NCI-H748 (cell line): Measurements from ENCODE around the gene TMEM60.
"Not testable (repeated sequence)": the region's sequence is repeated elsewhere in the genome, so short reads cannot be mapped to it uniquely, and the experiment has no call there.

Source experiments
- DNase-seq: peaks from one replicate; lab custom pipeline; 2025; ENCODE audit not compliant: unreplicated experiment; lab: John Stamatoyannopoulos, UW

TMEM60 gene, protein sequence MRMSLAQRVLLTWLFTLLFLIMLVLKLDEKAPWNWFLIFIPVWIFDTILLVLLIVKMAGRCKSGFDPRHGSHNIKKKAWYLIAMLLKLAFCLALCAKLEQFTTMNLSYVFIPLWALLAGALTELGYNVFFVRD

DNA sequence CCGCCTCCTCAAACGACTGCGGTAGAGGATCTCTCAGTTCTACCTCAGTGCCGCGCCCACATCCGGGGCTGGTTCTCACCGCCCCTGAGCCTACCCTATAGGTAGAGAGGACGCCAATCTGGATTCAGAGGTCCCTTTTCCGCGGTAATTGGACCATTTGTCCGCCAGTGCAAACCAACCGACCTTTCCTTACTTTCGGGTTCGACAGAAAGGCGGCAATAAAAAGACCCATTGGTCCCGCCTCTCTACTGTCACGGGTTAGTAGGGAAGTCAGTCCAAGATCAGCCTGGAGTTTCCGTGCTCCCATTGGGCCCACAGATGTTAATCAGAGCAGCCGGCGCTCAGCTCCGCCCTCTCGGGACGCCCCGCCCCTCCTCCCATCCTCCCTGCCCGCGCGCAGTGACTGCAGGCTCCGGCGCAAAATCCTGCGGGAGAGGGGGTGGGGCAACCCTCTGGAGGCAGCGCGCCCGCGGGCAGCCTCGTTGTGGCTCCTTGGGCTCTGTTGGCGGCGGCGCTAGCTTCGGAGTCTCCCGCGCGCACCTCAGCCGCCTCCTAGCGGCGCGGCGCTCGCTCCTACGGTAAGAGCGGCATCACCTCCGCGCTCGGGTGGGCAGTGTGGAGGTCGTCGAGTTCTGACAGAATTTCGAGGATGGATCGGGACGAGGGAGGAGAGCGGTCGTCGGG lies at the start of gene TMEM60, which contains the start of gene PHTF2:
TSS of gene TMEM60 (minus strand) at position 41 of the 684 bp plus-strand sequence. CDS start 4,061 bp downstream, outside the sequence.
TSS of gene PHTF2 (plus strand) at position 380 of the 684 bp plus-strand sequence.
- DNase-seq, result peak; percentile 100

DNA sequence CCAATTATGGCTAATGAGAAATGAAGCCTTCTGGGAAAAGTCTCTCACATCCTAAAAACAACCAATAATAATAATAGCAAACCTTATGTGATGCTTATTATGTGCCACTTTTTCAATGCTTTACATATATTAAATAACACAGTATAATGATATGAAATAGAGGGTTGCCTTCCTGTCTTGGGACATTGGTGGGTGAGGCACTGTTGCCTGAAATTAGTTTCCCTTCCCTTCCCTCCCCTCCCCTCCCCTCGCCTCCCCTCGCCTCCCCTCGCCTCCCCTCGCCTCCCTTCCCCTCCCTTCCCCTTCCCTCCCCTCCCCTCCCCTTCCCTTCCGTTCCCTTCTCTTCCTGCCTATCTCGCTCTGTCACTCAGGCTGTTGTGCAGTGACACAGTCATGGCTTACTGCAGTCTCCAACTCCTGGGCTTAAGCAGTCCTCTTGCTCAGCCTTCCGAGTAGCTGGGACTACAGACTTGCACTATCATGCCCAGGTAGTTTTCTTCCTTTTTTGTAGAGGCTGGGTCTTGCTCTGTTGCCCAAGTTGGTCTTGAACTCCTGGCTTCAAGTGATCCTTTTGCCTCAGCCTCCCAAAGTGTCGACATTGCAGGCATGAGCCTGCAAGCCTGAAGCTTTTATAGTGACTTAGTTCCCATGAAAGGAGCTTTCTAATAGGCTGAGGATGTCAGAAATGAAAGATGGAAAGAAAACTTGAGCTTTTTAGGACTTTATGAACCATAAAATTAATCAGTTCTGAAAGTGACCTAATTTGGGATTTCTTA lies 48.3 kb upstream of the TMEM60 start:
- no peak for DNase-seq

DNA sequence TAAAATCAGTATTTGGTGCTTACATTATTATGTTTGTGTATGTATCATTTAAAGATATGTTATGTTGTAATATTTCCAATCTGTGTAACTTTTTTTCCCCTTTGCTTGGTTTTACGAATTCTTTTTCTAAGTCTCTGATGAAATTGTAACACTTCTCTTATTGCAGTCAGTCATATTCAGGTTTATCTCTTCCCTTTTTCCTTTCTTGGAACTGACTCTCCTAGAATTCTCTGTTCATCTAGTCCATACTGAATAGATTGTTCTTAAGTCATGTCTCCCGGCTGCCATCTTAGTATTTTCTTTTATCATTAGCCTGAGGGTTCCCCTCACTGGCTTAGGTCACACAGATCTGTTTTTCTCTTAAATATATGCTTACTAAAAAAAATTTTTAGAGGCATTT lies 45.0 kb upstream of the TMEM60 start:
- no peak for DNase-seq

DNA sequence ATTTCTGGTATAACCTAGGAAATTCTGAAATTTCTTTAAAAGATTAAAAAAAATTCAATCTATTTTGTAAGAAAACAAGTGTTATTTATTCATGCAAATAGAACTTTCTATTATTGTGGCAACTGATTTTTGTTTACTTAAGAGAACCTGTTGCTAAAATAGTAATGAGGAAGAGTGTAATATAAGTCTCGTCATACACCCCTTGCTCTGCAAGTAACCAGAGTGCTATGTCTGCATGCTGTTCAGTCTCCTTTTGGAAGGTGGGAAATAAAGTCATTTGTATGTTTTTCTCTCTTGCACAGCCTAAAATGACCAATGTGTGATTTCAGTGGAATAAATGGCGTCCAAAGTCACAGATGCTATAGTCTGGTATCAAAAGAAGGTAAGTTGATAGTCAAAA lies 41.7 kb upstream of the TMEM60 start:
- no peak for DNase-seq

DNA sequence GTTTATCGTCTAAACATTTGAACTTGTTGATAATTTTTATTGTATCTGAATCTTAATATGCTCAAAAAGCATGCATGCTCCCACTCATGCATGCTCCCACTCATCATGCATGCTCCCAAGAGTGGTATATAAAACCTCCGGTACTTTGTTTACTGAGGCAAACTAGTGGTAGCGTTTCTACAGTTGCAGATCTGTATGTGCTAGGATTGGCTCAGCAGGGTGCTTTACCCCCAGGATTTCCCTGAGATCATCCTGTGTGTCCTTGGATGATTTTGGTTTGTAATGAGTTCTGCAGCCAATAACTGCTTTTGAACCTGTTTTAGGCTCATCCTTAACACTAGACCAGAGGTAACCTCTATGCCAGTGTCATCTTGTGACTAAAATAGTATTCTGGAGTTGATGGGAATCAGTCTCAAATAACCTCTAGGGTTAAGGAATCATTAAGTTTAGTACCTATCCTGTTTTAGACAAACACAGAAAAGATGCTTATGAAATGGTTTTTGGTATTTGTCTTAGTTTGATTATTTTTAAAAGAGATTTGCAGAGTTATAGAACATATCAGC lies 40.8 kb upstream of the TMEM60 start:
- peak; percentile 49 for DNase-seq

- DNase-seq, result peak; percentile 47
These were observed 39.7 kb upstream of the TMEM60 start for GRCh38 chr7:77837966-77838365.

DNA sequence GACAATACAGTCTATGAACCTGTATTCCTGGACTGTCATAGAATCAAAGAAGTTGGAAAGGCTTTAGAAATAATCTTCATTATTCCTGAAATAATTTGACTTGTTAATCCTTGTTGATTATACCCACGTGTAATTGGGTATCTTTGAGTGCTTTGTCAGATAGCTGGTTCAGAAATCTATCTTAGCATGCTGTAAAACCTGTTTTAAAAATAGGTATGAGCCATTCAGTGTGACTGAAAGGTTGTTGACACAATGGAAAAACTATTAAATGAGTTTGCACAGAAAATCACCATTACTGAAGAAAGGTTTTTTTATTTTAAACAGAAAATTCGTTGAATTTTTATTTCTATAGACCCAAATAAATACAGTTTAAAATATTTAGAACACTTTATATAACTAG lies 39.0 kb upstream of the TMEM60 start:
- peak; percentile 84 for DNase-seq

DNA sequence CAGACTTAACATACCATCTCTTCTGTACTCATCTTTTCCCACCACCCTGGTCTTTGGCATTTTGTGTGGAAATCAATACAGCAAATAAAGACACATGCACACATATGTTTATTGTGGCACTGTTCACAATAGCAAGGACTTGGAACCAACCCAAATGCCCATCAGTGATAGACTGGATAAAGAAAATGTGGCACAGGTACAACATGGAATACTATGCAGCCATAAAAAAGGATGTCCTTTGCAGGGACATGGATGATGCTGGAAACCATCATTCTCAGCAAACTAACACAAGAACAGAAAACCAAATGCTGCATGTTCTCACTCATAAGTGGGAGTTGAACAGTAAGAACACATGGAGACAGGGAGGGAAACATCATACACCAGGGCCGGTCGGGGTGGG lies 38.2 kb upstream of the TMEM60 start:
- DNase-seq, result not testable (repeated sequence)

GRCh38 chr7:77833136-77833535 lies 34.9 kb upstream of the TMEM60 start:
- DNase-seq, result no peak

DNA sequence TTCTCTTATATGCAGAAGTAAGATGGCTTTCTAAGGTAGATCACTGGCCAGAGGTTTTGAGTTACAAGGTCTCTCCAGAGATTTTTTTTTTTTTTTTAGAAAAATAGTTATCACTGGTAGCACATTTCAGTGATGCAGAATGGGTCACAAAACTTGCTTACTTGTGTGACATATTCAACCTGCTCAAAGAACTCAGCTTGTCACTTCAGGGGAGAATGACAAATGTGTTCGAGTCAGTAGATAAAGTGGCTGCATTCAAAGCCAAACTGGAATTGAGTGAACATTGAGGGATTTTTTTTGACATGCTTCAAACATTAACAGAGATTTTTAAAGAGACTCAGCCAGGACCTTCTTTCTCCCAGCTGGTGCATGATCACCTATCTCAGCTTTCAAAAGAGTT lies 33.7 kb upstream of the TMEM60 start:
- no peak for DNase-seq

DNA sequence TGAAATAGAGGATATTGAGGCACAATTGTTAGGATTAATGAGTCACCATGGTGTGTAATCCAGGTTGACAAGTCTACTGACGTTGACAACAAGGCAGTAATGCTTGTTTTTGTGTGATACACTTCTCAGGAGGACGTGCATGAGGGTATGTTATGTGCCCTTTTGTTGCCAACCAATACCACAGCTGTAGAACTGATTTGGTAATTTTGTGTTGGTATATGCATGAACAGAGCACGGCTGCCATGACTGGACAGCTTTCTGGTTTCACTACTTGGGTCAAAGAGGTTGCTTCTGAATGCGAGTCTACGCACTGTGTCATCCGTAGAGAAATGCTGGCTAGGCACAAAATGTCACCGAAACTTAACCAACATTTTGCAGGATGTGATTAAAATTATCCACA lies 33.2 kb upstream of the TMEM60 start:
- DNase-seq, result no peak

DNA sequence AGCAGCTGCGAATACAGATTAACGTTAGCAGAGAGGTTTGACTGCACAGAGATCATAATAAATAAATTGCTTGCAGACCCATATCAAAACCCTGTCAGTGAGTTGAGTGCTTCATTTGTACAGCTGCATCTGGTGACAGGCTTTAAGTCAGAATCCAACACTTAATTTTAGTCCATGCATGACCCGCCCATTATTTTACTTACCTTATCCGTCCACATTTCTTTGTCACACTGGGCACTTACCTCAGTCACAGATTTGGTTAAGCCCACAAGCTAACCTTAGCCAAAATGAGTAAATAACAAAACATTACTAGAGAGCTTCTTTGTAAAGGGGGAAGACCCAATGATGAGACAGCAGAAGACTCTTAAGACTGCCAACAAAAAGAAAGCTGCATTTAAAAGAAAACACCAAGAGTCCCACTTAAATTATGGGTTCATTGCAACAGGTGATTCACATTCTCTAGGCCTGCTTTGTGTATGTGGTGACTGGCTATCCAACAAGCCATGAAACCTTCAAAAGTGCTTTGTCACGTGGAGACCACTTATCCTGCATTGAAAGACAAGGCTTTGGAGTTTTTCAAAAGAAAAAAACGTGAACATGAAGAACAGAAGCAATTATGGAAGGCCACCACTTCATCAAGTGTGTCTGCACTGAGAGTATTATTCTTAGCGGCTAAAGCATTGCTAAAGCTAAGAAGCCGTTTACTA lies 32.6 kb upstream of the TMEM60 start:
- peak; percentile 30 for DNase-seq

DNA sequence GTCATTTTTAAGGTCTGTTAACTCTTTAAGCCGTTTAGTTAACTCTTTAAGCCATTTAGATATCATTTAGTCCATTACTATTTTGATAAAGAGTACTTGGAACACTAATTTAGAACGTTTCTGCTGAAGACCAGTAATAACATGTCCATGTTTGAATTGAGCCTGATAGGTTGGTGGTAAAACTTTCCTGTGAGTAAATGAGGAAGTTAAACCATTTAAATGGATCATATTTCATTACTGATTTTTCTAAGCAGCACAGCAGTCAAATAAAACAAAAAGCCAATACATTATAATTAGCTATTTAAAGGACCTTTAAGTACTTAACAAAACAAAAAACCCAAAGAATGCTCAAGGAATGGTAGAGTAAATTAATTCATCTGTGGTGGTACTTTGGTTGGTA lies 29.8 kb upstream of the TMEM60 start:
- DNase-seq, result peak; percentile 14

DNA sequence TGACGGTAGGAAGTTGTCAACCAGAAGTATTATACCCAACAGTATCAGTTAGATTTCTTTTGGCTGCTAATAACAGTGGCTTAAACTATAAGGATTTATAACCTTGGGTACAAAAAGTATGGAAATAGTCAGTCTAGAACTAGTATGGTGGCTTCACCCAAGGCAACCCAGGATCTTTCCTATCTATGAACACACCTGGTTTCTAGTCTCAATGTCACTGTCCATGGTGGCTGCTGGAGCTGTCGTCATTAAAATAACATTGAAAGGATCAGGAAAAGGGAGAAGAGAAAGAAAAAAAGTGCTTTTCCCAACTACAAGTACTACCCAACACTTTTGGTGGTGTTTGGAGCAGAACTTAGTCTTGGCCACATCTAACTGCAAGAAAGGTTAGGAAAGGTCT lies 28.1 kb upstream of the TMEM60 start:
- no peak for DNase-seq

DNA sequence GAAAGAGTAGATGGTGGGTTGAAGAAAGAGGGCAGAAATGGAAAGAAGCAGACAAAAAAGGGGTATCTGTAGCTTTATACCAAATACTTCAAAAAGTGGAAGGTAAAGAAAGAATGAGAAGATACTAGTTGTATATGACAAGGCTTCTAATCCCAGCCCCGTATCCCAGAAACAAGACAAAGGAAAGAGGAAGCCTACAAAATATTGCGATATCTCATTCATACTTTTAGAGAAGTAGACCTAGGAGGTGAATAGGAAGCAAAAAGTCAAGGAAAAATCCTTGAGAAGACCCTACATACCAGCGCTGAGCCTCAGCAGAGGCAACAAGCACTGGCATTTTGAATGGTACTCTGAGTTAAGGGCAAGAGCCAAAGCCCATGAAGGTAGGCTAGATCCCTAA lies 26.9 kb upstream of the TMEM60 start:
- DNase-seq, result no peak

DNA sequence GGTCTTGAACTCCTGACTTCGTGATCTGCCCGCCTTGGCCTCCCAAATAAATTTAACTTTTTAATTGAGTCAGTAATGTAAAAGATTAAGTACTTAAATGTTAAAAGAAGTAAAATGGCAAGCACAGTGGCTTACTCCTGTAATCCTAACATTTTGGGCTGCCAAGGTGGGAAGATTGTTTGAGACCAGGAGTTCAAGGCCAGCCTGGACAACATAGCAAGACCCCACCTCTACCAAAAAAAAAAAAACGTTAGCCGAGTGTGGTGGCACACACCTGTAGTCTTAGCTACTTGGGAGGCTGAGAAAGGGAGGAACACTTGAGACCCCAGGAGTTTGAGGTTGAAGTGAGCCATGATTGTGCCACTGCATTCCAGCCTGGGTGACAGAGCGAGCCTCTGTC lies 26.4 kb upstream of the TMEM60 start:
- no peak for DNase-seq

GRCh38 chr7:77823787-77824186 lies 25.6 kb upstream of the TMEM60 start:
- DNase-seq, result no peak

GRCh38 chr7:77822269-77822668 lies 24.0 kb upstream of the TMEM60 start:
- DNase-seq, result peak; percentile 5

GRCh38 chr7:77820967-77821366 lies 22.7 kb upstream of the TMEM60 start:
- no peak for DNase-seq

- DNase-seq, result no peak
These were observed 20.8 kb upstream of the TMEM60 start for GRCh38 chr7:77819021-77819420.

- DNase-seq, result no peak
These were observed 14.9 kb upstream of the TMEM60 start for GRCh38 chr7:77813180-77813579.
